Measurements from ENCODE around the gene MRPL1.

Gene MRPL1

GRCh38 chr4:77862478-77863216 lies at the start of gene MRPL1:
Gene MRPL1, plus strand, starts transcription at chr4:77862830. Its CDS starts 19 bp downstream, at chr4:77862849.
- DNase-seq = peak; percentile 33 to 95 (median 80)

DNA sequence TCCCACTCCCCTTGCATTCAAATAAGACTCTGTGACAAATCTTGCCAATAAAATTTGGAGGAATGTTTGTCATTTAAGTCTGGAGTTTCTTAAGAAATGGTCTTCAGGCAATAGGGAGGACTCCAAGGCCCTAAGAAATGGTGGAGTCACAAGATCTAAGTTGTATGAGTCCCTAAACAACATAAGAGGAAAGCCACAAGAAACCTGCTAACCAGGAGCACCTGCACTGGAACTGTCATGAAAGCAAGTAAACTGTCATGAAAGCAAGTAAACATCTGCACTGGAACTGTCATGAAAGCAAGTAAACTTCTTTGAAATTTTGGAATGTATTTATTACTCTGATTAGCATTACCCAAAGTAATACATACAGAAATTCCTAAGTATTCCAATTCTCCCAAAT lies 47.0 kb upstream of the MRPL1 start:
- DNase-seq = no peak

GRCh38 chr4:77816546-77816945 lies 46.1 kb upstream of the MRPL1 start:
- no peak for DNase-seq

- DNase-seq = no peak
Measured at GRCh38 chr4:77817304-77818072, 45.1 kb upstream of the MRPL1 start.

DNA sequence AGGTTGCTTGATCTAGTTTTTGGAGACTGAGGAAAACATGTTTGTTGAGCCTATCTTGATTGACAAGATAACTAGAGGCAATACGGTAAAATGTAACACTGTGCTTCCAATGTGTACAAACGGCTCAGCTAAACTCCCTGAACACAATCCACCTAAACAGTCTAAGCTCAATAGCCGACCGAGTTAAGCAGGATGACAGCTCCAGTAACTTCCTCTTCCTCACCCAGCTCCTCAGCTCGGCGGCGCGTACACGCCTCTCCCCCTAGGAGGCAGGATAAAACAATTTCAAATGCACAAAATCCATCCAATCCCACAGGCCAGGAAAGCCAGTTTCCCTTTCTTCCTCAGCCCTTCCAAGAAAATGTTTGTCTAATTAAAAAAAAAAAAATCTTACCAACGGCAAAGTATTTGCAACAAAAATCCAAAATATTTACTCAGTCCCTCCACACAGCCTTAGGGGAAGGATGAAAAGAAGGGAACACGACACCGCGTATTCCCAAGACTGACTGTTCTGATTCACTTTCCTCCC lies 44.5 kb upstream of the MRPL1 start:
- DNase-seq = peak in 54 of 56 donors; percentile 2 to 83 (median 43)

DNA sequence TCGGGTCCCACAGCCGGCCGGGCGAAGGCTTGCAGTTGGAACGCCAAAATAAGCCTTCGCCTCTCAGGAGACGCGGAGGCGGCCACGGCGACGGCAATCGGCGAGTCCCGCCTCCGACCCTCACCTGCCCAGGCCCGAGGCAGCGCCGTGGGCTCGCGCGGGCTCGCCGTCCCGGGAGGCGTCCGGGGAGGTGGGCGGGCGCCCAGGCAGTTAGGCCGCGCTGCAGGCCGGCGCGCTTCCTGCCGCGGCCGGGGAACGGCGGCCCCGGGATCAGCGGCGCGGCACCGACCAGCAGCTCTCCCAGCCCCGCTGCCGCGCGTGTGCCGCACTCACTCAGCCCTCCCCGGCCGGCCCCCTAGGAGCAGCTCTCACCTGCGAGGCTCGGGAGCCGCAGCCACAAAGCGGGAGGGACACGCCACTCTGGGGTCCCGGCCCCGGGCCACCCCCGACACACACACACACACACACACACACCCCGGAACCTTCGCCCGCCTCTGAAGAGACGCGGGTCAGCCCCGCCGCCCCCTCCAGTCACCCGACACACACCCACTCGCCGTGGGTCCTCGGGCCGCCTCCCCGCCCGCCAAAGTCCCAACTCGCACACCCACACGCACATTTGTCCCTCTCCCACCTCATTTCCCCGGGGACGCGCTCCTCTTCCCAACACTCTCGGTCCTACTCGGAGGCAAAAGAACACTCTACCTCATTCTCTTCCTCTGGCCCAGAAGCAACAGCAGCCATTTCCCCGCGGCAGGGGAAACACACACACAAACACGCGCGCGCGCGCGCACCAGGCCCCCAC lies 43.8 kb upstream of the MRPL1 start, which contains the start of gene CNOT6L:
Gene CNOT6L, minus strand, starts transcription at position 767 of the 802 bp plus-strand sequence. Its CDS starts 60 bp downstream, at position 707.
- DNase-seq = peak in 53 of 56 donors; percentile 14 to 81 (median 58)

- DNase-seq = peak in 20 of 56 donors; percentile 20 to 75 (median 43)
Measured at GRCh38 chr4:77819404-77819842, 43.2 kb upstream of the MRPL1 start.

GRCh38 chr4:77819843-77820648 lies 42.6 kb upstream of the MRPL1 start:
- DNase-seq = peak; percentile 60 to 96 (median 89)

DNA sequence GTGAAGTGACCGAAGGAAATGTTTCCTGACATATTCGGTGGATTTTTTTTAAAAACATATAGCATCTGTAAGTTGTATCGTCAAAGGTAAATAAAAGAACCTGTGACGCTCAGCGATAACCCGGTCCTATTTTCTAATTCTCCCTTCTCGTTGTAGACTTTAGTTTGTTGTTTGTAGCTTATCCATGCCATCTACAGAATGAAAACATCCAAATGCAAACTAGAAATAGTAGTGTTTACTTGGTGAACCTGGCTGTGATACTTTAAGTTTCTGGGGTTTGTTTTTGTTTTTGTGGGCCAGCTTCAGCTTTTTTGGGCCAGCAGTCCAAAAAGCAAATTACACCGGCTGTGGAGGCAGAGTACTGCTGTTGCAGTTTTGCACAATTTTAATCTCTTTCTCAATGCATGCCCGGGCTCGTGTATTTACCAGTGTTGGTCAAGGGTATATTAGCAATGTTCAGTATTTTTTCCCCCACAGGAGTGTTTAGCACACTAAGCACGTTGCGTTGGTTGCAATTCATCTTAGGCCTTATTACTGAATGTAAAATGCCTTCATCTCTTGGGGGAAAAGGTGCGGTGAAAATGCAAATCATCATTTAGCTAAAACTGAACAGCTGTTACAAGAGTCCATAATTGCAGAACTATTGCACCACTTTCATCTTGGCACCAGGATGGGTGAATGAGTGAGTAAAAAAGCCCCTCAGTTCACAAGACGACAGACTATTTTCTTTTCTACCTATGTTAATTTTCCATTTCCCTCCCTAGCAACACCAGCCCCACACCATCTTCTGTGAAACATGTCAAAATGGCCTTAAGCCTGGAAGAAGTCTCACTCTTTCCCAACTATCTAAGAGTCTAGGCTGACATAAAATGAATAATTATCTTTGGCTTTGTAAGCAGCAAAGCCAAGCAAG lies 41.7 kb upstream of the MRPL1 start:
- DNase-seq = peak in 9 of 56 donors; percentile 0 to 37 (median 12)

DNA sequence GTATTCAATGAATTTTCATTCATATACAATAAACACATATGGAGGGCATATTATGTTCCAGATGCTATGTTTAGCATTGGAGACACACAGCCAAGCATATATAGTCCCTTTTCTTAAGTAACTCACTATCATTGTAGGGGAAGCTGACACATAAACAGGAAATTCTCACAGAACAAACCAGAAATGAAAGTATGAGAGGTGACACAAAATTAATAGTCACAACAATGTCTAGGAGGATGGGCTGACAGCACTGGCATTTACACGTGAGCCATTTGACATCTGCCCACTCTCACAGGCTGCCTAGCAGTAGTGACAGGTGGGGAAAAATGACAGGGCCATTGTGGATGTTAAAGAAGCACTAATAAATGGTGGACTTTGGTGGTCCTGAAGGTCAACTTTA lies 40.9 kb upstream of the MRPL1 start:
- no peak for DNase-seq

DNA sequence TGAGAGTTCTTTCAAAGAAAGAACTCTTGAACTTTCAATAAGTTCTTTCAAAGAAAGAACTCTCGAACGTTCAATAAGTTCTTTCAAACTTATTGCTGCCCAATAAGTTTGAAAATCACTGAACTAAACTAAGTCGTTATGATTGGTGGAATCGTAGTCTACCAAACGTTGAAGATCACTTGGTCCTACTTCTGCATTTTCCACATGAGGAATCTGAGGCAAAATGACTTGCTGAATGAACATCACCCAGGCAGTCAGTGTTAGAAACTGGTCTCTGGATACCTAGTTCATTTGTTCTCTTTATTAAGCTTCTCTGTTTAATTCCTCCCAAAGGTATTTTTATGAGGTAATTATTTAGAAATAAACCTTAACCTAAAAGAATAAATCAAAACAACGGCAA lies 36.4 kb upstream of the MRPL1 start:
- DNase-seq = no peak

DNA sequence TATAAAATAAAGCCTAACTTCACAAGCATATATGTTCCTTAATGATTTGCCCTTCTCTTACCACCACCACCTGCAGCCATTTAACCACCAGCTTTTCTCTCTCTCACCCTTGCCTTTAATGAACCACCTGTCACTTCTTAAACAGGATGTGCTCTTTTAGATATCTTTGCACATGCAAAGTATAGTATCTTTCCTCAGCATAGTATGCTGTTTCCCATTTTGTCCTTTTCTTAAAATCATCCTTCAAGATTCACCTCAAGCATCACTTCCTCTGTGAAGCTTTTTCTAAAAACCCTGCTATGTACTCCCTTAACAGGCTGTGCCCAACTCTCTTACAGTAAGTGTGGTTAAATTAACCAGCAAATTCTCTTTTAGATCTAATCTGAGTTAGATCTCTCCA lies 35.3 kb upstream of the MRPL1 start:
- no peak for DNase-seq

DNA sequence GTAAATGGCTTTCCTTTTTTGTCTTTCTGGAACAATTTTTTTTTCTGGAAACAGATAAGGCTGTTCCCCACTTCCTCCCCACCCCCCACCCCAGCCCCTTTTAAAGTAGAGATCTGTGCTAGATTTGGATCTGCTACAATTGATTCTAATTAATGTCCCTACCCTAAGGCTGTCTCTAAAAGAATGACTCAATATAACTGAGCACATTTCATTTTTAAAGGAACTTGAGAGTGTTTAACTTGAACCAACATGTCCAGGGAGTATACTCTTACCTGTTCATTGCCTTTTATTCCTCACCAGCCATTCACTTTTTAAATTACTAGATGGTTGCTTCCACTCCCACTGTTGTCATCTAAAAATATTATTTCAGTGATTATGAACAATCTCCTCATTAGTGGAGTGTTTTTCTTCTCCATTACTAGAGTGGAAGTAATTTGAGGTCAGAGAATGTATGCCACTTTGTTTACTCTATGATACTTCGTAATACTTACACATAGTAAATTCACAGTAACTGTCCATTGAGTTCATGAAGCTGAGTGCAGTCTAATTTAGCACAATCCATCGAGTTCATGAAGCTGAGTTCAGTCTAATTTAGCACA lies 29.4 kb upstream of the MRPL1 start:
- no peak for DNase-seq

GRCh38 chr4:77834403-77834802 lies 28.2 kb upstream of the MRPL1 start:
- no peak for DNase-seq

DNA sequence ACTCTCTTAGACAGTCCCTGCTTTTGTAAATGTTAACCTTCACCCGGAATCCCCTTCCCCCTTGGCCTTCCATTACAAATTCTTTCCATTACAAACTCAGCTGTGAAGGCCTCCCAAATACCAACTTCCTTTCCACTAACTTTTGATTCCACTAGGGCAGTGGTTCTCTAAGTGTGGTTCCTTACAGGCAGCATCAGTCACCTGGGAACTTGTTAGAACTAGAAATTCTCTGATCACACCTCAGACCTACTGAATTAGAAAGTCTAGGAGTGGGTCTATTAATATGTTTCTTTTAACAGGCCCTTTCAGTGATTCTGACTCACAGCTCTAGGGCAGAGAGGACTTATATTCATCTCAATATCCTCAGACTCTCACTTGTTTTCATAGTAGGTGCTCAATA lies 19.0 kb upstream of the MRPL1 start:
- no peak for DNase-seq

DNA sequence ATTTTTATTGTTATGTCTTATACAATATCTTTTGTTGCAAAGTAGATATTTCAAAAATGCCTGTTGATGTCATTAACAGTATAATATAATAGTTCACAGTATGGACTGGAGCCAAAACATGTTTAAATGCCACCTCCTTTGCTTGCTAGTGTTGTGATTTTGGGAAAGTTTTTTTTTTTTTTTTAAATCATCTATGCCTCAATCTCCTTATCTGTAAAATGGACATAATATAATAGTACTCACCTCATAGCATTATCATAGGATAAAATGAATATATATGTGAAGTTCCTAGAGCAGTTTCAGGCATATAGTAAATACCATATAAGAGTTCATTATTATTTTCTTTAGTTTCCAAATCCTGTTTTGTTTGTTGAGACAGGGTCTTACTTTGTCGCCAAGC lies 18.3 kb upstream of the MRPL1 start:
- DNase-seq = no peak

DNA sequence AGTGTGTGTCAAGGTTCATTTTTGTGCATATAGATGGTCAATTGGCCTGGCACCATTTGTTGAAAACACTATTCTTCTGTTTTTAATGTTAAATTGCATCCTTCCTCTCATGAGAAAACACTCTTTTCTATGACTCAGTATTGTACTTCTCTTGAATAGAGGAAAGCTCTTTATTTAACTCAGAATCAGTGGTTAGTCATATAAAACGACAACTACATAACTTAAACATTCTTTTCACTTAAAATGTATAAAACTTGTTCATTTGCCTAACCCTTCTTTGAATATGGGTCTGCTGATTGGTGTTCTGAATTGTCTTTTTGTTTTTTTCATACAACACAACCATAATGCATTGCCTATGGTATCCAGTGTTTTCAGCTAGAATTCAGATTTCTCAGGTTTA lies 17.2 kb upstream of the MRPL1 start:
- DNase-seq = no peak

DNA sequence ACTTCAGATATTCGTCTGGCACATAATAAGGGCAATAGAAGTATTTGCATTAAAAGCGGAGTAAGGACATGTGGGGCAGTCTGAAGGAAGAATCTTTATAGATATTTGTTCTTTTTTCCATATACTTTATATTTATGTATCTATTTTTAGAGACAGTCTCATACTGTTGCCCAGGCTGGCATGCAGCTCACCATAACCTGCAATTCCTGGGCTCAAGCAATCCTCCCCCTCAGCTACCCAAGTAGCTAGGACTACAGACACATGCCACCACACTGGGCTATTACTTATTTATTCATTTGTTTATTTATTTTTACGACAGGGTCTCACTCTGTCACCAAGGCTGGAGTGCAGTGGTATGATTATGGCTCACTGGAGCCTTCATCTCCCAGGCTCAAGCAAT lies 16.7 kb upstream of the MRPL1 start:
- DNase-seq = no peak

DNA sequence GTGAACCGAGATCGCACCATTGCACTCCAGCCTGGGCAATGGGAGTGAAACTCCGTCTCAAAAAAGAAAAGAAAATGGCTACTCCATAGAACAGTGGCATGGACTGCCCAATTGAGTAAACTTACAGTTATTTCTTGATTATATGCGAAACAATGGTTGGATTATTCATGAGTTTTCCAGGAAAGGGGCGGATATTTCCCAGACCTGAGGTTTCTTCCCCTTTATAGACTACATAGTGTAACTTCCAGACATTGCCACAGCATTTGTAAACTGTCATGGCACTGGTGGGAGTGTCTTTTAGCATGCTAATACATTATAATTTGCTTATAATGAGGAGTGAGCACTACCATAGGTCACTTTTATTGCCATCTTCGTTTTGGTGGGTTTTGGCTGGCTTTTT lies 14.1 kb upstream of the MRPL1 start:
- DNase-seq = no peak

Measured in nucleus accumbens (tissue), 56 donors.